PC-3 (cell line): ENCODE results near the gene MUC7. TPM values are rescaled to one million over a fixed set of nuclear protein-coding genes. Genes with fewer than 3 reads are reported as not detected.

Source experiments
- ATAC-seq: fragments of 200-7000 bp; cut with Tn5 transposase; 2 replicates; pipeline ENCODE4 v1.9.1; 2020; ENCODE audit warnings: mild to moderate bottlenecking, moderate library complexity
- BruUV-seq: library from RNA; stranded (reverse); fragments of 400-500 nt; replicated peaks from 2 replicates; lab custom pipeline; 2021; lab: Mats Ljungman, UMichigan
- CTCF ChIA-PET: fragments of 300-600 bp; sonication (Branson Sonifier 250); formaldehyde crosslinking; loops from one replicate; lab custom pipeline; 2022; ENCODE audit warnings: antibody characterized with exemption; lab: Charles Lee
- POLR2A ChIA-PET: fragments of 300-600 bp; sonication (Branson Sonifier 250); formaldehyde crosslinking; loops from one replicate; lab custom pipeline; 2022; ENCODE audit warnings: antibody characterized with exemption; ENCODE audit not compliant: unreplicated experiment; lab: Charles Lee
- DNase-seq: peaks from one replicate; pipeline ENCODE4 v3.0.0-alpha.2; 2015
- H2AFZ ChIP-seq: fragments of 300-600 bp; sonication (generic); 2 replicates; pipeline ENCODE4 v1.6.0; 2016; ENCODE audit warnings: antibody characterized with exemption, low read length
- H3F3A ChIP-seq: fragments of 300-600 bp; sonication (generic); one replicate; pipeline ENCODE4 v1.6.0; 2017; ENCODE audit warnings: antibody characterized with exemption, low read length, control low read depth, mild to moderate bottlenecking; ENCODE audit not compliant: unreplicated experiment
- H3K27ac ChIP-seq: fragments of 300-600 bp; sonication (generic); 2 replicates; pipeline ENCODE4 v1.5.1; 2016; ENCODE audit warnings: mild to moderate bottlenecking, low read length
- H3K27me3 ChIP-seq: fragments of 300-600 bp; sonication (generic); 2 replicates; pipeline ENCODE4 v1.6.1; 2016; ENCODE audit warnings: low read length, mixed read lengths
- H3K36me3 ChIP-seq: fragments of 300-600 bp; sonication (generic); 2 replicates; pipeline ENCODE4 v1.6.1; 2016; ENCODE audit warnings: low read depth, mixed run types, low read length, mixed read lengths
- H3K4me1 ChIP-seq: fragments of 300-600 bp; sonication (generic); 2 replicates; pipeline ENCODE4 v1.5.1; 2016; ENCODE audit warnings: low read length; ENCODE audit not compliant: insufficient read depth
- H3K4me2 ChIP-seq: fragments of 300-600 bp; sonication (generic); 2 replicates; pipeline ENCODE4 v1.6.0; 2016; ENCODE audit warnings: low read length
- H3K4me3 ChIP-seq: fragments of 300-600 bp; sonication (generic); 2 replicates; pipeline ENCODE4 v1.5.1; 2016; ENCODE audit warnings: mild to moderate bottlenecking, low read length, mixed read lengths
- H3K79me2 ChIP-seq: fragments of 300-600 bp; sonication (generic); 2 replicates; pipeline ENCODE4 v1.6.1; 2017; ENCODE audit warnings: low read length, mixed read lengths
- H3K9ac ChIP-seq: fragments of 300-600 bp; sonication (generic); 2 replicates; pipeline ENCODE4 v1.6.0; 2016; ENCODE audit warnings: mild to moderate bottlenecking, low read length
- H3K9me2 ChIP-seq: fragments of 300-600 bp; sonication (generic); replicated peaks from 2 replicates; pipeline ENCODE4 v1.6.1; 2016; ENCODE audit warnings: mixed run types, low read length, mixed read lengths
- H3K9me3 ChIP-seq: fragments of 300-600 bp; sonication (generic); 2 replicates; pipeline ENCODE4 v1.6.1; 2016; ENCODE audit warnings: low read length, mixed read lengths
- H4K20me1 ChIP-seq: fragments of 300-600 bp; sonication (generic); 2 replicates; pipeline ENCODE4 v1.6.1; 2016; ENCODE audit warnings: low read length, mixed read lengths
- EZH2 ChIP-seq: fragments of 300-600 bp; sonication (generic); IDR thresholded peaks from one replicate; pipeline ENCODE4 v1.6.1; 2017; ENCODE audit warnings: antibody characterized with exemption, mild to moderate bottlenecking, low read length; ENCODE audit not compliant: unreplicated experiment
- EZH2phosphoT487 ChIP-seq: fragments of 300-600 bp; sonication (generic); IDR thresholded peaks from 2 replicates; pipeline ENCODE4 v1.6.1; 2018; ENCODE audit warnings: mild to moderate bottlenecking, antibody characterized with exemption, low read length, borderline replicate concordance
- intact Hi-C: fragments of 100-400 bp; cut with micrococcal nuclease; formaldehyde crosslinking; loops from 2 replicates; pipeline ENCODE4 v1.9.0; 2023
- total RNA-seq: library from RNA; depleted of rRNA; stranded (reverse); fragments of >200 nt; gene quantifications from 2 replicates; pipeline ENCODE4 v1.2.3, GENCODE V29; 2014
- TF ChIP-seq, protein P1 (sequence below): fragments of 300-600 bp; sonication (generic); conservative IDR thresholded peaks from 2 replicates; pipeline ENCODE4 v1.5.1; 2017; ENCODE audit warnings: antibody characterized with exemption, low read depth, mild to moderate bottlenecking, low read length

Gene MUC7
- total RNA-seq, 1 experiment from 2014 or later, result 0.04 TPM

GRCh38 chr4:70508801-70509200 is 36.8 kb downstream of the MUC7 start:
- Histone ChIP-seq H3K4me2 (no peak overlapping the region), H3K36me3 (no peaks in the 10 kb centered on the region), H3K9me3 (no peaks in the 10 kb centered on the region), H3K27ac (no peak overlapping the region), H3K79me2 (no peaks in the 10 kb centered on the region), H3K4me3 (no peak overlapping the region), H3F3A (no peaks in the 10 kb centered on the region), H2AFZ (no peak overlapping the region), H4K20me1 (no peaks in the 10 kb centered on the region), H3K27me3 (peaks cover 48% of the 10 kb centered on the region), H3K4me1 (no peaks in the 10 kb centered on the region), H3K9me2 (no peaks in the 10 kb centered on the region), H3K9ac (no peak overlapping the region)
- intact Hi-C loops, result no loop called here
- TF ChIP-seq, protein P1, sequence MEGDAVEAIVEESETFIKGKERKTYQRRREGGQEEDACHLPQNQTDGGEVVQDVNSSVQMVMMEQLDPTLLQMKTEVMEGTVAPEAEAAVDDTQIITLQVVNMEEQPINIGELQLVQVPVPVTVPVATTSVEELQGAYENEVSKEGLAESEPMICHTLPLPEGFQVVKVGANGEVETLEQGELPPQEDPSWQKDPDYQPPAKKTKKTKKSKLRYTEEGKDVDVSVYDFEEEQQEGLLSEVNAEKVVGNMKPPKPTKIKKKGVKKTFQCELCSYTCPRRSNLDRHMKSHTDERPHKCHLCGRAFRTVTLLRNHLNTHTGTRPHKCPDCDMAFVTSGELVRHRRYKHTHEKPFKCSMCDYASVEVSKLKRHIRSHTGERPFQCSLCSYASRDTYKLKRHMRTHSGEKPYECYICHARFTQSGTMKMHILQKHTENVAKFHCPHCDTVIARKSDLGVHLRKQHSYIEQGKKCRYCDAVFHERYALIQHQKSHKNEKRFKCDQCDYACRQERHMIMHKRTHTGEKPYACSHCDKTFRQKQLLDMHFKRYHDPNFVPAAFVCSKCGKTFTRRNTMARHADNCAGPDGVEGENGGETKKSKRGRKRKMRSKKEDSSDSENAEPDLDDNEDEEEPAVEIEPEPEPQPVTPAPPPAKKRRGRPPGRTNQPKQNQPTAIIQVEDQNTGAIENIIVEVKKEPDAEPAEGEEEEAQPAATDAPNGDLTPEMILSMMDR, result no peak
- TF ChIP-seq EZH2phosphoT487, result no peak
- TF ChIP-seq EZH2, result no peak
- CTCF ChIA-PET, result no interaction called here
- DNase-seq (no peak), ATAC-seq (no peak)
- BruUV-seq, result no TSS peak
- POLR2A ChIA-PET, result no interaction called here

GRCh38 chr4:70511365-70511764 is 39.4 kb downstream of the MUC7 start:
- Histone ChIP-seq H3K4me1 (0 out of 2 replicates have a peak, but pooled peaks cover 7% of the 10 kb centered on the region), H2AFZ (no peak overlapping the region), H3K9me2 (no peaks in the 10 kb centered on the region), H3K27ac (no peak overlapping the region), H3K9ac (no peak overlapping the region), H3K4me2 (no peak overlapping the region), H3K36me3 (no peaks in the 10 kb centered on the region), H3K27me3 (peaks cover 44% of the 10 kb centered on the region), H3K4me3 (no peak overlapping the region), H3K79me2 (no peaks in the 10 kb centered on the region), H3F3A (no peaks in the 10 kb centered on the region), H4K20me1 (no peaks in the 10 kb centered on the region), H3K9me3 (no peaks in the 10 kb centered on the region)
- no TSS peak for BruUV-seq
- intact Hi-C loops, result no loop called here
- DNase-seq (peak; percentile 29), ATAC-seq (peak; percentile 51; the same call in 1 of the 2 replicates)
- CTCF ChIA-PET, result no interaction called here
- TF ChIP-seq EZH2phosphoT487, result no peak
- TF ChIP-seq, protein P1, result no peak
- POLR2A ChIA-PET, result no interaction called here

DNA sequence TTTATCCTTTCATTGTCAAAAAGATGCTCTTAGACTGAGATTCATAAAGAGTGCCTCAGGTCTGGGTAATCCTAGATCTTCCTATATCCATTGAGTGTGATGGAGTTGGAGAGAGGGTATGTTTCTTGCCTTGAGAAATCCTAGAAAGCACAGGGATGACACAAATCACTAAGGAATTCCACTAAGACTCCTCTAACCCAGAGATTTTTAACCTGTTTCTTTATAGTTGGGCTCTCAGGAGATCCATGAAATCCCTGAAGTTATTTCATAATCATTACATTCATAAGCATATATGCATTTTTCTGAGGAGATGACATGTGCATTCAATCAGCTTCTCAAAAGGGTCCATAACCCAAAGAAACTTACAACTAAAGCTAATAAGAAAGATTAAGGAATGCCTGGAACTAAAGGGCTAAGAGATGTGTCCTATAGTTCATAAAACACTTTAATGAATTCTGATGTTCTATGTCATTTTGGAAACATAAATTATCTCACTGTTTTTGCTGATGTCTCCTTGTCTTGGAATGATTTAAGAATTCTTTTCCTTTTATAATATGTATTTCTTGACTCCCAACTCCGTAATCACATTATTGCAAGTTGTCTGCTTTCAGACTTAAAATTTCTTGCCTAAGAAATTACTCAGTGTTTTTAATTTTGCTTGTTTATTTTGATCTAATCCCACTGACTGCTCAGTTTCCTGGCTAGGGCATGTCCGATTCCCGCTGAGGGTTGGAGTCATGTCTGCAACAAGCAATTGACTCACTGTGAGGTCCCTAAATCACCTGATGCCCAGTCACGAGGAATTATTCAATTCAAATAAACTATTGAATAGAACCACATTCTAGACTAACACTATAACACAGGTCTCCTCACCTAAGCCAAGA is 43.6 kb downstream of the MUC7 start:
- ChIA-PET POLR2A (no interaction called here), CTCF (no interaction called here)
- Histone ChIP-seq H4K20me1 (no peaks in the 10 kb centered on the region), H3K4me2 (0 out of 2 replicates have a peak overlapping the region, but pooled peaks have one; percentile 4), H3K4me1 (0 out of 2 replicates have a peak, but pooled peaks cover 7% of the 10 kb centered on the region), H3K9ac (no peak overlapping the region), H3K9me3 (no peaks in the 10 kb centered on the region), H2AFZ (no peak overlapping the region), H3K9me2 (no peaks in the 10 kb centered on the region), H3K36me3 (no peaks in the 10 kb centered on the region), H3K79me2 (no peaks in the 10 kb centered on the region), H3K4me3 (no peak overlapping the region), H3F3A (no peaks in the 10 kb centered on the region), H3K27me3 (peaks cover 9% of the 10 kb centered on the region), H3K27ac (no peak overlapping the region)
- BruUV-seq, result no TSS peak
- ATAC-seq (0 out of 2 replicates have a peak, but pooled peaks have one; percentile 31), DNase-seq (peak; percentile 52)
- intact Hi-C loops, result no loop called here
- TF ChIP-seq, protein P1, result no peak
- TF ChIP-seq EZH2phosphoT487 (no peak), EZH2 (no peak)
